KBM-7 (cell line): Measurements from ENCODE around the gene TCEANC2.

ENCODE experiments used
- DNase-seq: peaks from one replicate; pipeline ENCODE4 v3.0.0-alpha.2; 2015
- in situ Hi-C: fragments of 300-500 bp; cut with MboI; formaldehyde crosslinking; loops from 2 replicates; pipeline ENCODE4 v1.14.3; 2020; ENCODE audit warnings: low sequenced_read_pairs, low pct_unique_long_range_greater_than_20kb, mixed read lengths

The TCEANC2 gene

DNA sequence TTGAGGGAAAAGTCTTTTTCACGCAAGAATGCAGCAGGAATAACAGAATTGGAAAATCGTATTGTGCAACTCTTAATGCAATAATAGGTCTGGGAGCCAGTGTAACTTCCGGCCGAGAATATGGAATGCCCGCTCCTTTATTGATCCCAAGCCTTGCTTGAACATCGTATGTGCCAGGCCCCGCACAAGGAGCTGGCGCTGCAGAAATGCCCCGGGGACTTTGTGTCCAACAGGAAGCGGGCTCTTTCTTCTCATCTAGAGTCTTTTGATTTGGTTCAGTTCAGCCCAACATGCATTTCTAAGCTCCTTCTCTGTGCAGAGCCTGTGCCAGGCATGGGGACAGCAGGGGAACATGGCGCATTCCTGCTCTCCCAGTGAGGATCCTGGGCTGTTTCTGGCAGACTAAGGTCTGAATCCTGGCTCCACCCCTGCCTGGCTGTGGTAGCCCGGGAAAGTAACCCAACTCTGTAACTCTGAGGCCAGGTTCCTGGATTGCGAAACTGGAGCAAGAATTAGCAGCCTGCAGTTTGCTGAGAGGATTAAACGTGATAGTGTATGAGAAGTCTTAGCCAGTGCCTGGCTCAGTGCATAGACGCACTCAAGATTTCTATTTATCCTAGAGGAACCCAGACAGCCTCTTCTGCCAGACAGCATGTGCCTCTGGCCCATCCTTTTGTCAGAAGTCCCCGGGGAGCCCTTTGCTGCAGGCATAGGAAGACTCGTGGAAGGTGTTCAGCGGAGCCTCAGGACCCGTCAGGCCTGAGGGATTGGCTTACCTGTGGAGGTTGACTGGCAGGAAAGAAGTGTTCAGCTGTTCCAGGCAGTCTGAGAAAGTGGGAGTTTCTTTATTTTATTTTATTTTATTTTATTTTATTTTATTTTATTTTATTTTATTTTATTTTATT lies 100.4 kb downstream of the TCEANC2 start:
- peak; percentile 63 for DNase-seq
- in situ Hi-C loops = no loop called here
